ENCODE results near the gene LRP10.
"Not testable (repeated sequence)": the region's sequence is repeated elsewhere in the genome, so short reads cannot be mapped to it uniquely, and the experiment has no call there.

The LRP10 gene

DNA sequence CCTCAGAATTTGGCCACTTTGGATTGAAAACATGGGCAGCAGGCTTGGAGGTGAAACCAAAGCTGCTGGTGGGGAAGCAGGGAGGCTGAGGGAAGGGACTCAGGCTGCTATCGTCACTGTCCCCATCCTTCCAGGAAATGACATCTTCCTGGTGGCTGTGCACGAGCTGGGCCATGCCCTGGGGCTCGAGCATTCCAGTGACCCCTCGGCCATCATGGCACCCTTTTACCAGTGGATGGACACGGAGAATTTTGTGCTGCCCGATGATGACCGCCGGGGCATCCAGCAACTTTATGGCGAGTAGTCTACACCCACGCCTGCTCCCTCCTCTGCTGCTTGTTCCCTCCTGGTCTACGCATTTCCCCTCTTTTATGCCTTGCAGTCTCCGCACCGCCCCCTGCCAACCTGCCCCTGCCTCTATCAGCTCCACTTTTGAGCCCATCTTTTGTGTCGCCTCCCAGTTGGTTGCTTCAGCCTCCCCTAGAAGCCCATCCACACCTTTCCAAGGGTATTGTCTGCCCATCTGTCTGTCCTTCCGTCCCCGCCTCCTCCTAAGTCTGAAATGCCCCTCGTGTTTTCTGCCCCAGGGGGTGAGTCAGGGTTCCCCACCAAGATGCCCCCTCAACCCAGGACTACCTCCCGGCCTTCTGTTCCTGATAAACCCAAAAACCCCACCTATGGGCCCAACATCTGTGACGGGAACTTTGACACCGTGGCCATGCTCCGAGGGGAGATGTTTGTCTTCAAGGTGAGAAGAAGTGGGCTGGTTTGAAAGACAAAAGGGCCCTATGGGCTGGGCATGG is 28.2 kb upstream of the LRP10 start:
- DNase-seq (ENCODE audit: low spot score): no peak

- DNase-seq (ENCODE audit: low spot score): no peak
Observed at GRCh38 chr14:22844221-22845102, 27.1 kb upstream of the LRP10 start.

DNA sequence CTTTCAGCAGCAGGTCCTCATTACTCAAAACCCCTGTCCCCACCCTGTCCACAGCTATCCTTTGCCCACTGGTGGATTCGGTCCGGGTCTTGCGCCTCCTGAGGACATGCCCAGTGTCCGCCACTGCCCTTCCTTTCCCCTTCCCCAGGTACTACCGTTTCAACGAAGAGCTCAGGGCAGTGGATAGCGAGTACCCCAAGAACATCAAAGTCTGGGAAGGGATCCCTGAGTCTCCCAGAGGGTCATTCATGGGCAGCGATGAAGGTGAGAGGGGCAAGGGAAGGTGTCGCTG is 26.5 kb upstream of the LRP10 start:
- no peak for DNase-seq (ENCODE audit: low spot score)

GRCh38 chr14:22845821-22846625 is 25.5 kb upstream of the LRP10 start:
- DNase-seq (ENCODE audit: low spot score): no peak

DNA sequence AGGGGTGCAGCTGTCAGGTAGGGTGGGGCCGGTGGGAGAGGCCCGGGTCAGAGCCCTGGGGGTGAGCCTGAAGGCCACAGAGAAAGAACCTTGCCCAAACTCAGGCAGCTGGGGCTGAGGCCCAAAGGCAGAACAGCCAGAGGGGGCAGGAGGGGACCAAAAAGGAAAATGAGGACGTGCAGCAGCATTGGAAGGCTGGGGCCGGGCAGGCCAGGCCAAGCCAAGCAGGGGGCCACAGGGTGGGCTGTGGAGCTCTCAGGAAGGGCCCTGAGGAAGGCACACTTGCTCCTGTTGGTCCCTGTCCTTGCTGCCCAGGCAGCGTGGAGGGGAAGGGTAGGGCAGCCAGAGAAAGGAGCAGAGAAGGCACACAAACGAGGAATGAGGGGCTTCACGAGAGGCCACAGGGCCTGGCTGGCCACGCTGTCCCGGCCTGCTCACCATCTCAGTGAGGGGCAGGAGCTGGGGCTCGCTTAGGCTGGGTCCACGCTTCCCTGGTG is 24.7 kb upstream of the LRP10 start:
- DNase-seq (ENCODE audit: low spot score): no peak

DNA sequence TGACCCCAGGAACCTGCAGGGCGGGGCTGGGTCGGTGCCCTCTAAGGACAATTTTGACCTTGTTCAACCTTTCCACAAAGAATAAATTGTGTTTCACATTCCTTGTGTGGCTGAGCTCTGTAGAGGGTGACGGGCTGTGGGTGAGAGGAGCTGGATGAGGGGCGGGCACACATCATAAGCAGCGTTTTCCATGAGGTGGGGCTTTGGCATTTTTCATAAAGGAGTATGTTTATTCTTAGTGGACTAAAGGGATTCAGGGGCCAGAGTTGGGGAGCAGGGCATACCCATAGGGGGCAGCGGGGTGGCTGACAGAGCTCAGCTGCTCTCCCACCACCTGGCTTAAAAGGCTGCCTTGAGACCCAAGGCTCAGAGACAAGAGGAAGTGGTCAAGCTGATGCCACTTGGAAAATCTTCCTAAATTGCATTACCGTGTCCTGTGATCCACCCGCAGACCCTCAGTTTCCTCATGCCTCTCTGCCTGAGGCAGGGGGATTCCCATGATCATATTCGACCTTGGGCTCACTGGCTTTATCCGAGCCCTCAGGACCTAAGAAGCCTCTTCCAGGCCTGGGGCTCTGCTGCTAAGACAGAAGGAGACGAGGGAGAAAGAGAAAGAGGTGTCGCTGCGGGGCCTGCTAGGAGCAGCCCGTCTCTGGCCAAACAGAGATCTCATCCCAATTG is 23.7 kb upstream of the LRP10 start:
- DNase-seq (ENCODE audit: low spot score): no peak

DNA sequence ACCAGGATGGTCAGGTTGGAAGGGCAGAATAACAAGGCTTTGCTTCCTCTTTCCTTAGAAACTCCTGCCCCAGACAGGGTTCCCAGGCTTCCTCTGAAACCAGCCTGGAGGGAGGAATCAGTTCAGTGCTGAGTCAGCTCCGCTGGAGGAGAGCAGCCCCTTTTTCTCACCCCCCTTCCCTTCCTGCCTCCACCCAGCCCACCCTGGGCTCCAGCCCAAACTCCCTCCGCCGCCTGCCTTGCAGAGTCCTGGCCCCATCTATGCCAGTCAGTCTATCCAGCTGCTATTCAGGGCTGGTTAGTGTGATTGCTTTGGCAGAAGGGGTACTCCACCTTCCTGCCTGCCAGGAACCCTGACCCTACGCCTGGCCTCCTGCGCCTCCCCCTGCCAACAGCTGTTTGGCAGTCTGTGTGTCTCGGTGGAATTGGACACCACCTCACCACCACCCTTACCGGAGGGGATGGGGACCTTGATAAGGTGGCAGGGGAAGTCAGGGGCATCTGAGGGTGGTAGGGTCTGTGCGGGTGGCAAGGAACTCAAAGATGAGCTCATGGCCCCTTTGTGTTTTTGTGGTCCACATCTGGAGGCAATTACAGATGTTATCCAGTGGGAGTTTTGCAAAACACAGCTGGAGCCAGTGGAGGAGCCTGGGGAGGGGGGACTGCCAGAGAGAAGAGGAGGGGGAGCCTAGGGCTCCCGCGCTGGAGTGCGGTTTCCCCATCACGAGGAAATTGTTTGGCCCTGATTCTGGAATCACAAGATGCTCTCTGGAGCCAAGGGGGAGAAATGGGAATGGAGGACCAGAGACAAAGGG is 23.0 kb upstream of the LRP10 start:
- peak; percentile 8 for DNase-seq (ENCODE audit: low spot score)

- DNase-seq (ENCODE audit: low spot score): no peak
Observed at GRCh38 chr14:22849212-22849819, 22.2 kb upstream of the LRP10 start.

DNA sequence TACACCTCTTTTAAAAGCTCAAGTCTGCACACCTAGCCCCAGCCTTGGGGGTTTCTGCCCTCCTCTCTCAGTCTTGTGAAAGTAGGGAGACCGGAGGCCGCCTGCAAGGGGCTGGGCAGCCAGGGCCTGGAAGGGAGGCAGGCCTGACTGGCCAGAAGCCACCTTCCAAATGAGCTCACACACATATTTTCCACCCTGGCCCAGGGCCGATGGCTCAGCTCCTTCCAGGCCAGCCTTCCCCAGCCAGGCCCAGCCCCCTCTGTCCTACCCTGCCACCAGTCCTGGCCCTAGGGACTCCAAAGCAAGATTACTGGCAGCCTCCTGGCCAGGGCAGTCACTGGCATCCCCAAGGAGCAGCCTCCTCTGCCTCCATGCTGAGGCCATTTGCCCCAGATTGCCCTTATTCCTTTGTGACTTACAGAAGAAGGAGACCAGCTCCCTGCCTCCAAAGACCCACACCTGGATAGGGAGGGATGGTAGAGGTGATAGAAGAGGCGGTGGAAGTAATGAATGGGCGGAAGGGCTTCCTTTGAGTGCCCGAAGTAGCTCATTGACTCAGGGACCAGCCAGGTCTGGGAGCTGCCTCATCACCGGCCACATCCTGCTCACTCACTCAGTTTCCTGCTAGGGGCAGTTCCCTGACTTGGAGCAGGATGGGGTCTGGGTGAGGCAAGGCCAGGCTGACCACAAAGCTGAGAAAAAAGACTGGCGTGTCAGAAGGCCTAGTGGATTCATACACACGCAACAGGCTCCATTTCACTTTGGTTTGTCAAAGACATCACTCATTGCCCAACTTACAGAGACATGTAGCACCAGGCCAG is 20.4 kb upstream of the LRP10 start:
- no peak for DNase-seq (ENCODE audit: low spot score)

- not testable (repeated sequence) for DNase-seq (ENCODE audit: low spot score)
Observed at GRCh38 chr14:22852178-22852577, 19.4 kb upstream of the LRP10 start.

- no peak for DNase-seq (ENCODE audit: low spot score)
Observed at GRCh38 chr14:22852599-22852939, 19.0 kb upstream of the LRP10 start.

DNA sequence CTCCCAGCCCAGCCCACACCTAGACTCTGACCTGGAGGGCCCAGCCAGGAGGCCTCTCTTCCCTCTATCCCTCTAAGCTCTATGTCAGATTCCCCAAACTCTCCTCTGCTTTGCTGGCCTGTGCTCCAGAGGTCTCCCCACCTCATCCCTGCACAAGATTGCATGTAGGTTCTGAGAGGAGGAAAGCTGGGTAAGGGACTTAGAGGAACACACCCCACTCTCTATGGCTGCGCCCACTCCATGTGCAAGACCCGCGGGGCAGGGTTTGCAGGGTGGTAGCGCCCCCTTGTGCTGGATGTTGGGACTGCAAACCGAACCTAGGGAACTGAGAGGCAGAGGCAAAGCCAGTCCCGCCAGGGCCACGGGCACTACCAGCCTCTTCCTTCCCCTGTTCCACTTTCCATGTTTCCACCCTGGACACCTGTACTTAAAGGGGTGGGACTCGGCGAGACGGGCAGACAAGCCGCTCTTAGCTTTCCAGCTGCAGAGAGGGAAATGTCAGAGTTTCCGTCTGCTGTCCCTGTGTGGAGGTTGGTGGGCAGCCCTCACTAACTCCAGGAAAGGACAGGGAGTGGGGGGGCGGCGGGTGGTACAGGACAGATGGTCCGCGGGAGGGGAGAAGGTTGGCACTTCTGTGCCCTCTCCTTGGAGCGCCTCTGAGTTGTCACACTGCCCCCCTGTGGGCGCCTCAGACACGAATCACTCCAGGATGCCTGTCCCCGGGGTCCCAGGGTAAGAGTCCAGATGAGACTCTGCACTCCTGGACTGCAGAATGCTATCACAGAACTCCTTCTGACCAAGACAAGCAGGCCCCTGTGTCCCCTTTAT is 18.4 kb upstream of the LRP10 start:
- DNase-seq (ENCODE audit: low spot score): peak; percentile 71

DNA sequence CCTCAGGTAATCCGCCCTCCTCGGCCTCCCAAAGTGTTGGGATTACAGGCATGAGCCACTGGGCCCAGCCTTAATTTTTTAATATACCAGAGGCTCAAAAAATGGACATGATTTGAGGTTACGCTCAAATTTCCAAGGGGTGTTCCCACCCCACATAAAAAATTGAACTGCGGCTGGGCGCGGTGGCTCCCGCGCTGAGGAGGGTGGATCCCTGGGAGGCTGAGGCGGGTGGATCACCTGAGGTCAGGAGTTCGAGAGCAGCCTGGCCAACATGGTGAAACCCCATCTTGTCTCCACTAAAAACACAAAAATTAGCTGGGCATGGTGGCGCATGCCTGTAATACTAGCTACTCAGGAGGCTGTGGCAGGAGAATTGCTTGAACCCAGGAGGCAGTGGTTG is 17.2 kb upstream of the LRP10 start:
- not testable (repeated sequence) for DNase-seq (ENCODE audit: low spot score)

GRCh38 chr14:22854963-22855724 is 16.4 kb upstream of the LRP10 start:
- no peak for DNase-seq (ENCODE audit: low spot score)

DNA sequence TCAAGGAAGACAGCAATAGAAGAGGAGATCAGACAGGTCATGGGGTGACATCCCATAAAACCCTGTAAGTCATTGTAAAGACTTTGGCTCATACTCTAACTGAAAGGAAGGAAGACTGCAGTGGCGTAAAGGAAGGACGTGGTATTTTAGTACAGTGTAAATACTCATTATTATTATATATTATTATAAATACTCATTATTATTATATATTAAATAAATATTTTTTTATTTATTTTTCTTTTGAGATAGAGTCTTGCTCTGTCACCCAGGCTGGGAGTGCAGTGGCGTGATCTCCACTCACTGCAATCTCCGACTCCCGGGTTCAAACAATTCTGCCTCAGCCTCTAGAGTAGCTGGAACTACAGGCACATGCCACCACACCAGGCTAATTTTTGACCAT is 15.1 kb upstream of the LRP10 start:
- DNase-seq (ENCODE audit: low spot score): no peak

GRCh38 chr14:22860377-22860776 is 11.2 kb upstream of the LRP10 start:
- DNase-seq (ENCODE audit: low spot score): not testable (repeated sequence)

- no peak for DNase-seq (ENCODE audit: low spot score)
Observed at GRCh38 chr14:22861651-22862050, 9.9 kb upstream of the LRP10 start.

- DNase-seq (ENCODE audit: low spot score): no peak
Observed at GRCh38 chr14:22864979-22865378, 6.6 kb upstream of the LRP10 start.
